Measurements from ENCODE around the gene FLNB.

Gene FLNB

GRCh38 chr3:58077596-58078285 lies 69.5 kb downstream of the FLNB start:
- TF ChIP-seq TAF1 (IDR thresholded peaks at IDR 0.05; ENCODE audit: borderline replicate concordance, insufficient read depth, low read length), result no peak

GRCh38 chr3:58078610-58079009 lies 70.4 kb downstream of the FLNB start:
- TF ChIP-seq REST (IDR thresholded peaks at IDR 0.05; ENCODE audit: insufficient read depth in 1 of 2, low read depth in 2 of 2, low read length in 2 of 2) (no peak), POLR2AphosphoS5 (IDR thresholded peaks at IDR 0.05; ENCODE audit: low read depth, low read length) (no peak), FOXP2 (optimal IDR thresholded peaks at IDR 0.05; ENCODE audit: borderline replicate concordance, extremely low read depth, extremely low read length, insufficient read depth) (no peak), SIN3A (IDR thresholded peaks at IDR 0.05; ENCODE audit: borderline replicate concordance, insufficient read depth, low read length) (no peak), TAF1 (IDR thresholded peaks at IDR 0.05; ENCODE audit: borderline replicate concordance, insufficient read depth, low read length) (no peak)

GRCh38 chr3:58079773-58080172 lies 71.6 kb downstream of the FLNB start:
- no peak for TF ChIP-seq REST (IDR thresholded peaks at IDR 0.05; ENCODE audit: insufficient read depth in 1 of 2, low read depth in 2 of 2, low read length in 2 of 2)
- no peak for TF ChIP-seq TAF1 (IDR thresholded peaks at IDR 0.05; ENCODE audit: borderline replicate concordance, insufficient read depth, low read length)
- TF ChIP-seq SIN3A (IDR thresholded peaks at IDR 0.05; ENCODE audit: borderline replicate concordance, insufficient read depth, low read length), result no peak
- no peak for TF ChIP-seq POLR2AphosphoS5 (IDR thresholded peaks at IDR 0.05; ENCODE audit: low read depth, low read length)
- TF ChIP-seq FOXP2 (optimal IDR thresholded peaks at IDR 0.05; ENCODE audit: borderline replicate concordance, extremely low read depth, extremely low read length, insufficient read depth), result no peak

GRCh38 chr3:58082047-58082446 lies 73.8 kb downstream of the FLNB start:
- peak; percentile 86 for TF ChIP-seq FOXP2 (optimal IDR thresholded peaks at IDR 0.05; ENCODE audit: borderline replicate concordance, extremely low read depth, extremely low read length, insufficient read depth)
- no peak for TF ChIP-seq REST (IDR thresholded peaks at IDR 0.05; ENCODE audit: insufficient read depth in 1 of 2, low read depth in 2 of 2, low read length in 2 of 2)
- 0 out of 2 replicates have a peak, but pooled peaks have one; percentile 63 for TF ChIP-seq SIN3A (IDR thresholded peaks at IDR 0.05; ENCODE audit: borderline replicate concordance, insufficient read depth, low read length)
- peak; percentile 16; the same call in 1 of the 2 replicates for TF ChIP-seq POLR2AphosphoS5 (IDR thresholded peaks at IDR 0.05; ENCODE audit: low read depth, low read length)
- no peak for TF ChIP-seq TAF1 (IDR thresholded peaks at IDR 0.05; ENCODE audit: borderline replicate concordance, insufficient read depth, low read length)

- TF ChIP-seq POLR2AphosphoS5 (IDR thresholded peaks at IDR 0.05; ENCODE audit: low read depth, low read length), result no peak
- no peak for TF ChIP-seq FOXP2 (optimal IDR thresholded peaks at IDR 0.05; ENCODE audit: borderline replicate concordance, extremely low read depth, extremely low read length, insufficient read depth)
- TF ChIP-seq TAF1 (IDR thresholded peaks at IDR 0.05; ENCODE audit: borderline replicate concordance, insufficient read depth, low read length), result no peak
- TF ChIP-seq REST (IDR thresholded peaks at IDR 0.05; ENCODE audit: insufficient read depth in 1 of 2, low read depth in 2 of 2, low read length in 2 of 2), result no peak
- TF ChIP-seq SIN3A (IDR thresholded peaks at IDR 0.05; ENCODE audit: borderline replicate concordance, insufficient read depth, low read length), result no peak
Measured at GRCh38 chr3:58084166-58084565, 75.9 kb downstream of the FLNB start.

Data from PFSK-1 (cell line).